HepG2 (cell line): ENCODE data around the gene CNDP1. TPM values are rescaled to one million over a fixed set of nuclear protein-coding genes. Genes with fewer than 3 reads are reported as not detected.
A peak's percentile ranks its signal among the peaks of the same experiment; 100 is the strongest.

Experiments used
- AGO2 ChIP-seq: fragments of 200-400 bp; formaldehyde crosslinking; optimal IDR thresholded peaks from 2 replicates; pipeline ENCODE3; 2017; ENCODE audit warnings: mild to moderate bottlenecking, low read depth, low read length, moderate library complexity
- ARNTL ChIP-seq: sonication (generic); formaldehyde crosslinking; IDR thresholded peaks from 2 replicates; pipeline ENCODE4 v1.4.0; 2020; ENCODE audit warnings: mild to moderate bottlenecking, missing genetic modification reagents
- DR1 ChIP-seq: sonication (generic); formaldehyde crosslinking; IDR thresholded peaks from 2 replicates; pipeline ENCODE4 v1.8.0; 2021; ENCODE audit warnings: mild to moderate bottlenecking, missing genetic modification reagents, inconsistent platforms
- EEA1 ChIP-seq: sonication (generic); formaldehyde crosslinking; IDR thresholded peaks from 2 replicates; pipeline ENCODE4 v1.5.1; 2020; ENCODE audit warnings: mild to moderate bottlenecking, missing genetic modification reagents, borderline replicate concordance
- KAT2B ChIP-seq: fragments of 150-350 bp; IDR thresholded peaks from 2 replicates; pipeline ENCODE4 v1.6.1; 2014; ENCODE audit warnings: low read depth, low read length, borderline replicate concordance
- MYNN ChIP-seq: sonication (generic); formaldehyde crosslinking; IDR thresholded peaks from 2 replicates; pipeline ENCODE4 v1.4.0; 2020; ENCODE audit warnings: mild to moderate bottlenecking, low read depth, missing genetic modification reagents
- RFXANK ChIP-seq: IDR thresholded peaks from 2 replicates; pipeline ENCODE4 v1.6.1; 2016
- TCF7 ChIP-seq: sonication (generic); IDR thresholded peaks from 2 replicates; pipeline ENCODE4 v1.6.1; 2016; ENCODE audit warnings: antibody characterized with exemption, low read depth
- TRAFD1 ChIP-seq: sonication (generic); formaldehyde crosslinking; IDR thresholded peaks from 2 replicates; pipeline ENCODE4 v1.5.1; 2020; ENCODE audit warnings: missing genetic modification reagents, mild to moderate bottlenecking, borderline replicate concordance
- ZBTB34 ChIP-seq: sonication (generic); formaldehyde crosslinking; IDR thresholded peaks from 2 replicates; pipeline ENCODE4 v1.8.0; 2022; ENCODE audit warnings: mild to moderate bottlenecking, missing genetic modification reagents
- ZFP36 ChIP-seq: fragments of 150-350 bp; IDR thresholded peaks from 2 replicates; pipeline ENCODE4 v1.6.1; 2018; ENCODE audit warnings: borderline replicate concordance, low read length, low read depth; ENCODE audit not compliant: partially characterized antibody
- ZNF605 ChIP-seq: sonication (generic); formaldehyde crosslinking; IDR thresholded peaks from 2 replicates; pipeline ENCODE4 v1.8.0; 2022; ENCODE audit warnings: mild to moderate bottlenecking, missing genetic modification reagents
- ZNF790 ChIP-seq: sonication (generic); formaldehyde crosslinking; IDR thresholded peaks from 2 replicates; pipeline ENCODE4 v1.8.0; 2022; ENCODE audit warnings: missing genetic modification reagents, mild to moderate bottlenecking, borderline replicate concordance
- ZZZ3 ChIP-seq: sonication (generic); formaldehyde crosslinking; IDR thresholded peaks from 2 replicates; pipeline ENCODE4 v1.4.0; 2020; ENCODE audit warnings: missing genetic modification reagents, mild to moderate bottlenecking, borderline replicate concordance
- polyA plus RNA-seq, 8 experiments: library from polyadenylated mRNA; depleted of rRNA in 3 of 8; stranded (reverse) in 7 of 8; unstranded in 1 of 8; fragments of >200 nt; fragmentation: Illumina TruSeq in 4 of 8; extraction: Trizol in 4 of 8; gene quantifications; 2 replicates each; pipeline versions ENCODE4 v1.2.1 to v1.2.3, GENCODE V29; 2011 to 2016; ENCODE audit warnings: low read depth in 4 of 8, missing spikeins in 1 of 8, mixed read lengths in 1 of 8; ENCODE audit not compliant: insufficient read depth in 1 of 8
- total RNA-seq, 5 experiments: library from RNA; depleted of rRNA; stranded (reverse); fragments of >200 nt; fragmentation: Illumina TruSeq; extraction: Trizol; gene quantifications; 2 replicates each; pipeline ENCODE4 v1.2.3, GENCODE V29; 2016; ENCODE audit warnings: low read depth in 1 of 5
- TF ChIP-seq, protein P1 (sequence below): sonication (generic); formaldehyde crosslinking; IDR thresholded peaks from 2 replicates; pipeline ENCODE4 v1.4.0; 2020; ENCODE audit warnings: missing genetic modification reagents
- TF ChIP-seq, protein P2 (sequence below): sonication (generic); formaldehyde crosslinking; IDR thresholded peaks from 2 replicates; pipeline ENCODE4 v1.4.0; 2020; ENCODE audit warnings: missing genetic modification reagents
- TF ChIP-seq, protein P3 (sequence below): sonication (generic); formaldehyde crosslinking; IDR thresholded peaks from 2 replicates; pipeline ENCODE4 v1.9.0; 2021; ENCODE audit warnings: missing genetic modification reagents, mild to moderate bottlenecking, borderline replicate concordance

Gene CNDP1
- total and polyA plus RNA-seq, 2 of the 13 experiments (the other 11 are each of a cell fraction or from before 2014, with no cell fraction given) = 0.01 TPM; not detected in 1

DNA sequence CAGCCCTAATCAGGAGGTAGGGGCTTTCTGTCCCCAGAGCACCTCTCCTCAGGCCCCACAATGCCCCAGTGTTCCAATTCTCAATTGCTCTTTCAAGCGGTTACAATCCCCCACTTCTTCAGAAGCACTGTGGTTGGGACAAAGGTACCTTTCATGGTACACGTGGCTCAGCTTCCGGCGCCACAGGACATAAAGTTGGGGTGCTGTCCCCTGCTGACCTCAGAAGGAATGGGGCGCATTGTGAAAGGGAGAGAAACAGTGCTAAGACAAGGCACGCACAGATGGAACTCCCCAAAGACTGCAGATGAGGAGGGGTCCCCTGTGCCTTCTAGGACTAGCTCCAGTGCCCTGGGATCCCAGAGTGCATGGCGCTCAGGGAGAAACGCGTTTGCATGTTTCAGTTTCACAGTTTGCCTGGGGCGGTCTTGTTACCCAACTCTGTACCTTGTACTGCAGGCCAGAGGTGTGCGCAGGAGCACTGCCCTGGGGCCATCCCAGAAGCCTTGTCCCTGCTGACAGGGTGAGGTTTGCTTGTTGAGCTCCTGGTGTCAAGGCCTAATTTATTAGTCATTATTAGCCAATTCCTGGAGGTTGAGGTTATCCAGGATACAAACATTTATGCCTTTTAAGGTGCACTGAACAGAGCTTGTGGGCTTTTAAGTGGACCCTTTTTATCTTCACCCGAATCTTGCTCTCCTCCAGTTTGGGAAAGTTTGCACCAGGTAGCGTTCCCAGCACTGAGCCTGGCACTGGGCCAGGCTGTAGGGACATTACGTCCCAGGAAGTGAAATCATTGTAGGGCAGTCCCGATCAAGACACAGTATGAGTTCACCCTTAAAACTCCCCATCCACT is 7.6 kb downstream of the CNDP1 start (continued):
- TF ChIP-seq, protein P1, sequence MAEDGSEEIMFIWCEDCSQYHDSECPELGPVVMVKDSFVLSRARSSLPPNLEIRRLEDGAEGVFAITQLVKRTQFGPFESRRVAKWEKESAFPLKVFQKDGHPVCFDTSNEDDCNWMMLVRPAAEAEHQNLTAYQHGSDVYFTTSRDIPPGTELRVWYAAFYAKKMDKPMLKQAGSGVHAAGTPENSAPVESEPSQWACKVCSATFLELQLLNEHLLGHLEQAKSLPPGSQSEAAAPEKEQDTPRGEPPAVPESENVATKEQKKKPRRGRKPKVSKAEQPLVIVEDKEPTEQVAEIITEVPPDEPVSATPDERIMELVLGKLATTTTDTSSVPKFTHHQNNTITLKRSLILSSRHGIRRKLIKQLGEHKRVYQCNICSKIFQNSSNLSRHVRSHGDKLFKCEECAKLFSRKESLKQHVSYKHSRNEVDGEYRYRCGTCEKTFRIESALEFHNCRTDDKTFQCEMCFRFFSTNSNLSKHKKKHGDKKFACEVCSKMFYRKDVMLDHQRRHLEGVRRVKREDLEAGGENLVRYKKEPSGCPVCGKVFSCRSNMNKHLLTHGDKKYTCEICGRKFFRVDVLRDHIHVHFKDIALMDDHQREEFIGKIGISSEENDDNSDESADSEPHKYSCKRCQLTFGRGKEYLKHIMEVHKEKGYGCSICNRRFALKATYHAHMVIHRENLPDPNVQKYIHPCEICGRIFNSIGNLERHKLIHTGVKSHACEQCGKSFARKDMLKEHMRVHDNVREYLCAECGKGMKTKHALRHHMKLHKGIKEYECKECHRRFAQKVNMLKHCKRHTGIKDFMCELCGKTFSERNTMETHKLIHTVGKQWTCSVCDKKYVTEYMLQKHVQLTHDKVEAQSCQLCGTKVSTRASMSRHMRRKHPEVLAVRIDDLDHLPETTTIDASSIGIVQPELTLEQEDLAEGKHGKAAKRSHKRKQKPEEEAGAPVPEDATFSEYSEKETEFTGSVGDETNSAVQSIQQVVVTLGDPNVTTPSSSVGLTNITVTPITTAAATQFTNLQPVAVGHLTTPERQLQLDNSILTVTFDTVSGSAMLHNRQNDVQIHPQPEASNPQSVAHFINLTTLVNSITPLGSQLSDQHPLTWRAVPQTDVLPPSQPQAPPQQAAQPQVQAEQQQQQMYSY (CRISPR knock-in tag) = no peak
- TF ChIP-seq ZNF605 (CRISPR knock-in tag) (peak; percentile 76; the same call in 1 of the 2 replicates), RFXANK (CRISPR knock-in tag) (no peak), DR1 (CRISPR knock-in tag) (no peak; the same call in 1 of the 2 replicates), KAT2B (no peak), EEA1 (CRISPR knock-in tag) (no peak), AGO2 (no peak), ZBTB34 (CRISPR knock-in tag) (peak; percentile 74; the same call in 1 of the 2 replicates), ZNF790 (no peak), MYNN (CRISPR knock-in tag) (no peak), ZZZ3 (CRISPR knock-in tag) (no peak), TCF7 (peak; percentile 36; the same call in 1 of the 2 replicates), ARNTL (peak; percentile 88), ZFP36 (no peak), TRAFD1 (CRISPR knock-in tag) (no peak)
- TF ChIP-seq, protein P2, sequence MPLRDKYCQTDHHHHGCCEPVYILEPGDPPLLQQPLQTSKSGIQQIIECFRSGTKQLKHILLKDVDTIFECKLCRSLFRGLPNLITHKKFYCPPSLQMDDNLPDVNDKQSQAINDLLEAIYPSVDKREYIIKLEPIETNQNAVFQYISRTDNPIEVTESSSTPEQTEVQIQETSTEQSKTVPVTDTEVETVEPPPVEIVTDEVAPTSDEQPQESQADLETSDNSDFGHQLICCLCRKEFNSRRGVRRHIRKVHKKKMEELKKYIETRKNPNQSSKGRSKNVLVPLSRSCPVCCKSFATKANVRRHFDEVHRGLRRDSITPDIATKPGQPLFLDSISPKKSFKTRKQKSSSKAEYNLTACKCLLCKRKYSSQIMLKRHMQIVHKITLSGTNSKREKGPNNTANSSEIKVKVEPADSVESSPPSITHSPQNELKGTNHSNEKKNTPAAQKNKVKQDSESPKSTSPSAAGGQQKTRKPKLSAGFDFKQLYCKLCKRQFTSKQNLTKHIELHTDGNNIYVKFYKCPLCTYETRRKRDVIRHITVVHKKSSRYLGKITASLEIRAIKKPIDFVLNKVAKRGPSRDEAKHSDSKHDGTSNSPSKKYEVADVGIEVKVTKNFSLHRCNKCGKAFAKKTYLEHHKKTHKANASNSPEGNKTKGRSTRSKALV (CRISPR knock-in tag) = no peak
- TF ChIP-seq, protein P3, sequence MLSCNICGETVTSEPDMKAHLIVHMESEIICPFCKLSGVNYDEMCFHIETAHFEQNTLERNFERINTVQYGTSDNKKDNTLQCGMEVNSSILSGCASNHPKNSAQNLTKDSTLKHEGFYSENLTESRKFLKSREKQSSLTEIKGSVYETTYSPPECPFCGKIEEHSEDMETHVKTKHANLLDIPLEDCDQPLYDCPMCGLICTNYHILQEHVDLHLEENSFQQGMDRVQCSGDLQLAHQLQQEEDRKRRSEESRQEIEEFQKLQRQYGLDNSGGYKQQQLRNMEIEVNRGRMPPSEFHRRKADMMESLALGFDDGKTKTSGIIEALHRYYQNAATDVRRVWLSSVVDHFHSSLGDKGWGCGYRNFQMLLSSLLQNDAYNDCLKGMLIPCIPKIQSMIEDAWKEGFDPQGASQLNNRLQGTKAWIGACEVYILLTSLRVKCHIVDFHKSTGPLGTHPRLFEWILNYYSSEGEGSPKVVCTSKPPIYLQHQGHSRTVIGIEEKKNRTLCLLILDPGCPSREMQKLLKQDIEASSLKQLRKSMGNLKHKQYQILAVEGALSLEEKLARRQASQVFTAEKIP (CRISPR knock-in tag) = no peak
